IPS-20b (cell line): ENCODE results near the gene MPC2.
A peak's percentile ranks its signal among the peaks of the same experiment; 100 is the strongest.
"Not testable (repeated sequence)": the region's sequence is repeated elsewhere in the genome, so short reads cannot be mapped to it uniquely, and the experiment has no call there.

Experiments
- H3K27ac ChIP-seq: one replicate; pipeline ENCODE4 v1.5.1; 2013; ENCODE audit warnings: low read length
- H3K27me3 ChIP-seq: 2 replicates; pipeline ENCODE4 v1.6.1; 2013; ENCODE audit warnings: mild to moderate bottlenecking, low read length, inconsistent platforms; ENCODE audit not compliant: insufficient read depth
- H3K36me3 ChIP-seq: 2 replicates; pipeline ENCODE4 v1.6.1; 2013; ENCODE audit warnings: low read depth, mild to moderate bottlenecking, inconsistent platforms, low read length, moderate library complexity; ENCODE audit not compliant: insufficient read depth
- H3K4me1 ChIP-seq: 2 replicates; pipeline ENCODE4 v1.6.1; 2013; ENCODE audit warnings: mild to moderate bottlenecking, control low read depth, inconsistent platforms, low read length, moderate library complexity; ENCODE audit not compliant: insufficient read depth
- H3K4me3 ChIP-seq: 2 replicates; pipeline ENCODE4 v1.5.1; 2013; ENCODE audit warnings: mild to moderate bottlenecking, low read length, inconsistent platforms
- H3K9ac ChIP-seq: 2 replicates; pipeline ENCODE4 v1.6.1; 2013; ENCODE audit warnings: low read depth, mild to moderate bottlenecking, inconsistent platforms, low read length, moderate library complexity
- H3K9me3 ChIP-seq: 2 replicates; pipeline ENCODE4 v1.6.1; 2013; ENCODE audit warnings: mild to moderate bottlenecking, low read depth, low read length, inconsistent platforms; ENCODE audit not compliant: insufficient read depth

MPC2 gene

GRCh38 chr1:167933788-167934187 lies 3.1 kb downstream of the MPC2 start:
- 0 out of 2 replicates have a peak overlapping the region, but pooled peaks have one; percentile 95 for H3K4me3 ChIP-seq
- H3K9ac ChIP-seq: no peak overlapping the region
- H3K27ac ChIP-seq: no peak overlapping the region

GRCh38 chr1:167929725-167930124 lies 7.1 kb downstream of the MPC2 start:
- H3K36me3 ChIP-seq: no peaks in the 10 kb centered on the region
- no peak overlapping the region for H3K4me3 ChIP-seq
- no peaks in the 10 kb centered on the region for H3K9me3 ChIP-seq
- peaks cover 3% of the 10 kb centered on the region; the same call in 1 of the 2 replicates for H3K4me1 ChIP-seq
- H3K27ac ChIP-seq: no peak overlapping the region
- H3K9ac ChIP-seq: no peak overlapping the region
- no peaks in the 10 kb centered on the region for H3K27me3 ChIP-seq

More at GRCh38 chr1:167933788-167934187, 3.1 kb downstream of the MPC2 start:
- H3K9me3 ChIP-seq: no peaks in the 10 kb centered on the region
- peaks cover 13% of the 10 kb centered on the region; the same call in 1 of the 2 replicates for H3K4me1 ChIP-seq
- H3K27me3 ChIP-seq: no peaks in the 10 kb centered on the region
- H3K36me3 ChIP-seq: no peaks in the 10 kb centered on the region

DNA sequence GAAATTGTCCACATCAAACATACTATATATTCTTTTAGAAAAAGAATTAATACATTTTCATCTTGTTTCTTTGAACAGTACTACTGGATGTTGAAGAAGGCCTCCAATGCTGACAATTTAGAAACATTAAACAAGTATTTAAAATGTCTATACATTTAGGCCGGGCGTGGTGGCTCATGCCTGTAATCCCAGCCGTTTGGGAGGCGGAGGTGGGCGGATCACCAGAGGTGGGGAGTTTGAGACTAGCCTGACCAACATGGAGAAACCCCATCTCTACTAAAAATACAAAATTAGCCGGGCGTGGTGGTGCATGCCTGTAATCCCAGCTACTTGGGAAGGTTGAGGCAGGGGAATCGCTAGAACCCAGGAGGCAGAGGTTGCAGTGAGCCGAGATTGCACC lies 8.0 kb downstream of the MPC2 start:
- H3K36me3 ChIP-seq, H3K27me3 ChIP-seq, H3K9me3 ChIP-seq, H3K27ac ChIP-seq, H3K4me1 ChIP-seq, H3K4me3 ChIP-seq, H3K9ac ChIP-seq: not testable (repeated sequence)

DNA sequence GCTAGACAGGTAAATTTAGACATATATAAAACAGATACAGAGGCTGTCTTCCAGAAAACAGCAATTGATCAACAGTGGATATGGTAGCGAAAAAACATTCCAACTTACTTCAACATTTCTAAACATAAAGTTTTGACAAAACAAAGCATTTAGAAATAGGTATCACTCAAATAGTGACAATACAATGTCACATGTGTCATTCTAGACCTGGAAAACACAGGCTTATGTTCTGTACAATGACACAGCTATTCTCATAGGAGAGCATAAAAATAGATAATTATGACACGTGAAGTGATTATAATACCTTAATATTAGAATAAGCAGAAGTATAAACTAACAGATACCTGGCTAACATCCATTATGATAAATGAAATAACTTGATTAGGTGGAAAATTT lies 8.4 kb downstream of the MPC2 start:
- no peaks in the 10 kb centered on the region for H3K36me3 ChIP-seq
- H3K9me3 ChIP-seq: no peaks in the 10 kb centered on the region
- H3K27me3 ChIP-seq: no peaks in the 10 kb centered on the region
- H3K4me3 ChIP-seq: no peak overlapping the region
- no peak overlapping the region for H3K27ac ChIP-seq
- H3K4me1 ChIP-seq: no peaks in the 10 kb centered on the region; the same call in 1 of the 2 replicates
- H3K9ac ChIP-seq: no peak overlapping the region

GRCh38 chr1:167927046-167927754 lies 9.7 kb downstream of the MPC2 start:
- Histone ChIP-seq H3K4me3 (no peak overlapping the region), H3K9ac (no peak overlapping the region), H3K4me1 (no peaks in the 10 kb centered on the region; the same call in 1 of the 2 replicates), H3K27ac (no peak overlapping the region), H3K9me3 (no peaks in the 10 kb centered on the region), H3K36me3 (no peaks in the 10 kb centered on the region), H3K27me3 (no peaks in the 10 kb centered on the region)

DNA sequence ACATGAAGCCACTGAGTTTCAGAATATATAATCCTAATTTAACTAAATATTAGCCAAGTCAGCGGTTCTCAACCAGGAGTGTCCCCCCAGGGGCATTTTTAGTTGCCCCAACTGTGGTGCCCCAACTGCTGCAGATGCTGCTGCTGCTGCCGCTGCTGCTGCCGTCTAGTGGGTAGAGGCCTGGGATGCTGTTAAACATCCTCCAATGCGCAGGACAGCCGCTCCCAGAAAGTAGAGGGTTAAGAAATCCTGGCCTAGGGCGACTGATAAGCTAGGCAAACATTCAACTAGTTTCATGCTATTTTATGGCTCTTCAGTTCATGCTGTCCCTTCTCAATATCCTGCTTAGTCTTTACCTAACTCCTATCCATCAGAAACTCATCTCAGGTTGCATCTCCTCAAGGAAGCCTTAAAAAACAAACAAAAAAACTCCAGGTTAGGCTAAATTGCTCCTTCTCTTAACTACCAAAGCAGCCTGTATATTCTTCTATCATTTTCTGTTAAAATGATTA lies 10.3 kb downstream of the MPC2 start:
- no peak overlapping the region for H3K9ac ChIP-seq
- no peak overlapping the region for H3K4me3 ChIP-seq
- H3K9me3 ChIP-seq: no peaks in the 10 kb centered on the region
- H3K4me1 ChIP-seq: no peaks in the 10 kb centered on the region; the same call in 1 of the 2 replicates
- H3K27ac ChIP-seq: no peak overlapping the region
- H3K27me3 ChIP-seq: no peaks in the 10 kb centered on the region
- no peaks in the 10 kb centered on the region for H3K36me3 ChIP-seq

- Histone ChIP-seq H3K9me3 (no peaks in the 10 kb centered on the region), H3K9ac (no peak overlapping the region), H3K27ac (no peak overlapping the region), H3K36me3 (no peaks in the 10 kb centered on the region), H3K4me3 (no peak overlapping the region), H3K4me1 (no peaks in the 10 kb centered on the region; the same call in 1 of the 2 replicates), H3K27me3 (no peaks in the 10 kb centered on the region)
Measured at GRCh38 chr1:167924543-167925231, 12.2 kb downstream of the MPC2 start.

- no peaks in the 10 kb centered on the region for H3K36me3 ChIP-seq
- H3K4me1 ChIP-seq: no peaks in the 10 kb centered on the region; the same call in 1 of the 2 replicates
- no peak overlapping the region for H3K4me3 ChIP-seq
- no peaks in the 10 kb centered on the region for H3K9me3 ChIP-seq
- no peaks in the 10 kb centered on the region for H3K27me3 ChIP-seq
- no peak overlapping the region for H3K9ac ChIP-seq
- H3K27ac ChIP-seq: no peak overlapping the region
Measured at GRCh38 chr1:167924102-167924501, 12.8 kb downstream of the MPC2 start.

DNA sequence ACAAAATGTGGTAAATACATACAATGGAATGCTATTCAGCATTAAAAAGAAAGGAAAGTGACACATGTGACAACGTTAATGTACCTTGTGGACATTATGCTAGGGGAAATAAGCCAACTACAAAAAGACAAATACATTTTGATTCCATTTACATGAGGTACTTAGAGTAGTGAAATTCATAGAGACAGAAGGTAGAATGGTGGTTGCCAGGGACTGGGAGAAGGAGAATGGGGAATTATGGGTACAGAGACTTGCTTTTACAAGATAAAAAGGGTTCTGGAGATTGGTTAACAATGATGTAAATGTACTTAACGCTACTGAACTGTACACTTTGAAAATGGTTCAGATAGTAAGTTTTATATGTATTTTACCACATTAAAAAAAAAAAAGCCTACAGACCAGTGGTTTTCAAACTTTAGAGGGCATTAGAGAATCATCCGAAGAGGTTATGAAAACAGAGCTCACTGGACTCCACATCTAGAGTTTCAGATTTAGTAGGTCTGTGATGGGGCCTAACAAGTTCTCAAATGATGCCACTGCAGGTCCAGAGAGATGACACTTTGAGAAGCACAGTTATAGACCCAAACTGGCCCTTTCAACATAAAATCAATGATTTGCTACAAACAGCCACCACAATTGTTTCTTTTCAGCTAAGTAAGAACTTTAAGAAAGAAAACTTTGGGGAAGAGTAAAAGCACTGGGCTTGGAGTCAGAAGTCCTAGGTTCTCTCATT lies 13.4 kb downstream of the MPC2 start:
- Histone ChIP-seq H3K27ac (no peak overlapping the region), H3K9ac (no peak overlapping the region), H3K4me1 (no peaks in the 10 kb centered on the region; the same call in 1 of the 2 replicates), H3K9me3 (no peaks in the 10 kb centered on the region), H3K4me3 (no peak overlapping the region), H3K27me3 (no peaks in the 10 kb centered on the region), H3K36me3 (no peaks in the 10 kb centered on the region)

GRCh38 chr1:167922611-167923074 lies 14.2 kb downstream of the MPC2 start:
- H3K9ac ChIP-seq: no peak overlapping the region
- H3K27ac ChIP-seq: no peak overlapping the region
- H3K9me3 ChIP-seq: no peaks in the 10 kb centered on the region
- H3K4me1 ChIP-seq: no peaks in the 10 kb centered on the region
- H3K27me3 ChIP-seq: no peaks in the 10 kb centered on the region
- no peaks in the 10 kb centered on the region for H3K36me3 ChIP-seq
- no peak overlapping the region for H3K4me3 ChIP-seq

DNA sequence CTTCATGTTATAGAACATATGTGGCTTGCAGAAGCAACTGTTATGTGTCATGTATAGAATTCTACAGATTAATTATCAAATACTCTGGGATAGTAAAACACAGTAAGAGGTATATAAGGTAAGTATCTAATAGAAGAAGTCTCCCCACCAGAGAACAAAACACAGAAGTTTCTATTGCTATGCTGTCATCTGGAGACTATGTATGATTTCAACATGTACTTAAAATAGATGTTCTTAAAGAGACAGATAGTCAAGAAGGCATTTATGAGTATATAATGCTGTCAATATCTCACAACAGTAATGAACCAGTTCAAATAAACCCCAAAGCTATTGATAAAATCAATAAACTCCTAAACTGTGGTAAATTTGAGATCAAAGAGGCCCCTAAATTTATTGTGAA lies 14.8 kb downstream of the MPC2 start:
- H3K9me3 ChIP-seq: no peaks in the 10 kb centered on the region
- H3K27ac ChIP-seq: no peak overlapping the region
- no peaks in the 10 kb centered on the region for H3K36me3 ChIP-seq
- no peaks in the 10 kb centered on the region for H3K27me3 ChIP-seq
- no peak overlapping the region for H3K4me3 ChIP-seq
- H3K4me1 ChIP-seq: no peaks in the 10 kb centered on the region
- H3K9ac ChIP-seq: no peak overlapping the region
